ENCODE measurements around the gene WDR70.
"Not testable (repeated sequence)": the region's sequence is repeated elsewhere in the genome, so short reads cannot be mapped to it uniquely, and the experiment has no call there.

The WDR70 gene

DNA sequence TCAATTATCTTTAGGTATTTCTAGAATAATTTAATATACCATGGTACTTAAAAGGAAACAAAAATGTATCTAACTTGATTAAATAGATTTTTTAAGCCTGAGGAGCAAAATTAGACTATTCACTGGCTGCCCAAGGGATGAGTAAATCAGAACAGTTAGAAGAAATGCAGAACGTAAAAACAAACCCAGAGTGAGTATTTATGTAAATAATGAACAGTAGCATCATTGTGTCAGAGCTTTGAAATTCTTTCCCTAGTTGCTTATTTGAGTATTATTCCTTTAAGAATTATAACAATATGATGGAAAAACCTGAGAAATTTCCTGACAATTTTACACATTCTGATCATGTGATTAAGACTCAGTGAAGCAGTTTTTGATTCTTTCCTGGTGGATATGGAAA is 259.8 kb downstream of the WDR70 start:
- H3K36me3 ChIP-seq (ENCODE audit: control insufficient read depth, insufficient read depth, low read length), result no peaks in the 10 kb centered on the region
- H3K9me3 ChIP-seq (ENCODE audit: control insufficient read depth, insufficient read depth, low read depth, low read length), result no peaks in the 10 kb centered on the region
- H3K4me3 ChIP-seq (ENCODE audit: low read depth, low read length), result no peak overlapping the region
- no peaks in the 10 kb centered on the region for H3K27me3 ChIP-seq (ENCODE audit: control insufficient read depth, insufficient read depth, low read length)
- H3K4me1 ChIP-seq (ENCODE audit: control insufficient read depth, insufficient read depth, low read length), result no peaks in the 10 kb centered on the region
- H3K9ac ChIP-seq (ENCODE audit: low read length), result no peak overlapping the region
- no peak overlapping the region for H3K27ac ChIP-seq (ENCODE audit: low read depth, low read length)

DNA sequence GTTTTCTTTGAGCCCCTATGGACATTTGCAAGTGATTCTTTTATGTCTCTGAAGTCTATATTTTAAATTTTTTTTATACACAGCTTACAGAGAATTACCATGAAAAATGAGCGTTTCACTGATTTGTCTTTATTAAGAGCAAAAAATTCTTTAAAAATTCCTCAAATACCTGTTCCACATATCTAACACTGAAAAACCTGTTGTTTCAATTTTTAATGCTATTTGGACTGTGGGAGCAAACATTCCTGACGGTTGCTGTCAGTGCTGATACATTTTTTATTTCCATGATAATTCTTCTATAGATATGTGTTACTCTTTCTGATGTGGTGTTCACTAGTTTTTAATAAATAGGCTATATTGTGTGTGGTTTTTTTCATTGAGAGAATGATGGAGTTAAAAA is 261.0 kb downstream of the WDR70 start:
- H3K27me3 ChIP-seq (ENCODE audit: control insufficient read depth, insufficient read depth, low read length), result no peaks in the 10 kb centered on the region
- no peaks in the 10 kb centered on the region for H3K9me3 ChIP-seq (ENCODE audit: control insufficient read depth, insufficient read depth, low read depth, low read length)
- no peaks in the 10 kb centered on the region for H3K36me3 ChIP-seq (ENCODE audit: control insufficient read depth, insufficient read depth, low read length)
- H3K4me3 ChIP-seq (ENCODE audit: low read depth, low read length), result no peak overlapping the region
- no peak overlapping the region for H3K9ac ChIP-seq (ENCODE audit: low read length)
- H3K27ac ChIP-seq (ENCODE audit: low read depth, low read length), result no peak overlapping the region
- no peaks in the 10 kb centered on the region for H3K4me1 ChIP-seq (ENCODE audit: control insufficient read depth, insufficient read depth, low read length)

DNA sequence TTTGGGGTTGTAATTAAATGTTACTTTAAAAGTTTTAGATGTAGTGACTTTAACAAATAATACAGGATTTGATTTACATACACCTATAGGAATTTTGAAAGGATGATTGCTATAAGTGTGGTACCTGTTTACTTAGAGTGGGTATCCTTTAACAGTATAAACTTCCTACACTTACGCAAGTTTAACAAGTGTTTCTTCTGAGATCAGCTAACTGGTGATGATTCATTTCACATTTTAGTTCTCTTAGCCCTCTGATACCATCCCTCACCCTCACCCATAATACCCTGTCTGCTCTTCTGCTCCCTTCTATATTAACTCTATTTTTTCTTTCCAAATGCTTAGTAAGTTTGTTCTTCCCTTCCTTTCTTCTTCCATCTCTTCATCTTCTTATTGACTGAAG is 262.8 kb downstream of the WDR70 start:
- no peaks in the 10 kb centered on the region for H3K27me3 ChIP-seq (ENCODE audit: control insufficient read depth, insufficient read depth, low read length)
- H3K9ac ChIP-seq (ENCODE audit: low read length), result no peak overlapping the region
- no peaks in the 10 kb centered on the region for H3K4me1 ChIP-seq (ENCODE audit: control insufficient read depth, insufficient read depth, low read length)
- no peak overlapping the region for H3K4me3 ChIP-seq (ENCODE audit: low read depth, low read length)
- H3K27ac ChIP-seq (ENCODE audit: low read depth, low read length), result no peak overlapping the region
- no peaks in the 10 kb centered on the region for H3K36me3 ChIP-seq (ENCODE audit: control insufficient read depth, insufficient read depth, low read length)
- H3K9me3 ChIP-seq (ENCODE audit: control insufficient read depth, insufficient read depth, low read depth, low read length), result no peaks in the 10 kb centered on the region

DNA sequence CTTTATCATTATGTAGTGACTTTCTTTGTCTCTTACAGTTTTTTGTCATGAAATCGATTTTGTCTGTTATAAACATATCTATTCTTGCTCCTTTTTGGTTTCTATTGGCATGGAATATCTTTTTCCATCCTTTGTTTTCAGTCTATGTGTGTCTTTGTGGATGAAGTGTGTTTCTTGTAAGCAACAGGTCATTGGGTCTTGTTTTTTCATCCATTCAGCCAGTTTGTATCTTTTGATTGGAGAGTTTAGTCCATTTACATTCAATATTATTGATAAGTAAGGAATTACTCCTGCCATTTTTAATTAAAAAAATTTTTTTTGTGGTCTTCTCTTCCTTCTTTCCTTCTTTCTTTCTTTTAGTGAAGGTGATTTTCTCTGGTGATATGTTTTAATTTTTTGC is 266.6 kb downstream of the WDR70 start:
- no peak overlapping the region for H3K9ac ChIP-seq (ENCODE audit: low read length)
- H3K9me3 ChIP-seq (ENCODE audit: control insufficient read depth, insufficient read depth, low read depth, low read length), result peaks cover 2% of the 10 kb centered on the region; the same call in 1 of the 2 replicates

DNA sequence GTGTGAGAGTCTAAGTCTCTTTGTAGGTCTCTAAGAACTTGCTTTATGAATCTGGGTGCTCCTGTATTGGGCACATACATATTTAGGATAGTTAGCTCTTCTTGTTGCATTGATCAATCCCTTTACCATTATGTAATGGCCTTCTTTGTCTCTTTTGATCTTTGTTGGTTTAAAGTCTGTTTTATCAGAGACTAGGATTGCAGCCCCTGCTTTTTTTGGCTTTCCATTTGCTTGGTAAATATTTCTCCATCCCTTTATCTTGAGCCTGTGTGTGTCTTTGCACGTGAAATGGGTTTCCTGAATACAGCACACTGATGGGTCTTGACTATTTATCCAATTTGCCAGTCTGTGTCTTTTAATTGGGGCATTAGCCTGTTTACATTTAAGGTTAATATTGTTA is 275.4 kb downstream of the WDR70 start:
- H3K9me3 ChIP-seq (ENCODE audit: control insufficient read depth, insufficient read depth, low read depth, low read length); H3K4me3 ChIP-seq (ENCODE audit: low read depth, low read length); H3K9ac ChIP-seq (ENCODE audit: low read length); H3K36me3 ChIP-seq (ENCODE audit: control insufficient read depth, insufficient read depth, low read length); H3K27me3 ChIP-seq (ENCODE audit: control insufficient read depth, insufficient read depth, low read length); H3K4me1 ChIP-seq (ENCODE audit: control insufficient read depth, insufficient read depth, low read length); H3K27ac ChIP-seq (ENCODE audit: low read depth, low read length): not testable (repeated sequence)

More for the DNA sequence above, 266.6 kb downstream of the WDR70 start:
- Histone ChIP-seq H3K4me1 (ENCODE audit: control insufficient read depth, insufficient read depth, low read length) (no peaks in the 10 kb centered on the region), H3K4me3 (ENCODE audit: low read depth, low read length) (no peak overlapping the region), H3K27me3 (ENCODE audit: control insufficient read depth, insufficient read depth, low read length) (no peaks in the 10 kb centered on the region), H3K27ac (ENCODE audit: low read depth, low read length) (no peak overlapping the region), H3K36me3 (ENCODE audit: control insufficient read depth, insufficient read depth, low read length) (no peaks in the 10 kb centered on the region)

DNA sequence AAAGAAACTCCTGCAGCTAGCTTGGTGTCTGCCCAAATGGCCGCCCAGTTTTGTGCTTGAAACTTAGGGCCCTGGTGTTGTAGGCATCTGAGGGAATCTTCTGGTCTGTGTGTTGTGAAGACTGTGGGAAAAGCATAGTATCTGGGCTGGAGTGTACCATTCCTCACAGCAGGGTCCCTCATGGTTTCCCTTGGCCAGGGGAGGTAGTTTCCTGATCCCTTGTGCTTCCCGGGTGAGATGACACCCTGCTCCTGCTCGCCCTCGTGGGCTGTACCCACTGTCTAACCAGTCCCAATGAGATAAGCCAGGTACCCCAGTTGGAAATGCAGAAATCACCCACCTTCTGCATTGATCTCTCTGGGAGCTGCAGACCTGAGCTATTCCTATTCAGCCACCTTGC is 277.9 kb downstream of the WDR70 start:
- no peak overlapping the region for H3K27ac ChIP-seq (ENCODE audit: low read depth, low read length)

DNA sequence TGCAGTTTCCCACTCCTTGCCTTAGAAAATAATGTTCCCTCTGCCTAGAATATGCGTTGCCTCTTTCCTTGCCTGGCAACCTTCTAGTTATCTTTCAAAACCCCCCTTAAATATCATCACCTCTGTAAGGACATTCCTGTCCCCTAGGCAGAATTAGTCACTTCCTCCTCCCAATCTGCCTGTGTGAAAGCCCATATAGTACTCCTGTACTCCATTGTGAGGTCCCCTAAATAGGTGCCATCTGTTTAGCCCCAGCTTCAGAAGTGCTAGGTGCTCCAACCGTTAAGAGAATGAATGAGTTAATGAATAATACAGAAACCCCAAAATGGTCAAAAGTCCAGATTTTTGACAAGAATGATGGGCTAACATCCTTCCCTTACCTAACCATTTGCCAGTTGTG is 279.3 kb downstream of the WDR70 start:
- Histone ChIP-seq H3K4me3 (ENCODE audit: low read depth, low read length) (no peak overlapping the region), H3K9me3 (ENCODE audit: control insufficient read depth, insufficient read depth, low read depth, low read length) (no peaks in the 10 kb centered on the region), H3K27ac (ENCODE audit: low read depth, low read length) (no peak overlapping the region), H3K9ac (ENCODE audit: low read length) (no peak overlapping the region), H3K4me1 (ENCODE audit: control insufficient read depth, insufficient read depth, low read length) (peaks cover 9% of the 10 kb centered on the region), H3K27me3 (ENCODE audit: control insufficient read depth, insufficient read depth, low read length) (no peaks in the 10 kb centered on the region), H3K36me3 (ENCODE audit: control insufficient read depth, insufficient read depth, low read length) (no peaks in the 10 kb centered on the region)

More for the DNA sequence above, 277.9 kb downstream of the WDR70 start:
- peaks cover 2% of the 10 kb centered on the region; the same call in 1 of the 2 replicates for H3K9me3 ChIP-seq (ENCODE audit: control insufficient read depth, insufficient read depth, low read depth, low read length)
- H3K27me3 ChIP-seq (ENCODE audit: control insufficient read depth, insufficient read depth, low read length), result no peaks in the 10 kb centered on the region
- no peak overlapping the region for H3K9ac ChIP-seq (ENCODE audit: low read length)
- H3K36me3 ChIP-seq (ENCODE audit: control insufficient read depth, insufficient read depth, low read length), result no peaks in the 10 kb centered on the region
- H3K4me1 ChIP-seq (ENCODE audit: control insufficient read depth, insufficient read depth, low read length), result peaks cover 7% of the 10 kb centered on the region; the same call in 1 of the 2 replicates
- H3K4me3 ChIP-seq (ENCODE audit: low read depth, low read length), result no peak overlapping the region

DNA sequence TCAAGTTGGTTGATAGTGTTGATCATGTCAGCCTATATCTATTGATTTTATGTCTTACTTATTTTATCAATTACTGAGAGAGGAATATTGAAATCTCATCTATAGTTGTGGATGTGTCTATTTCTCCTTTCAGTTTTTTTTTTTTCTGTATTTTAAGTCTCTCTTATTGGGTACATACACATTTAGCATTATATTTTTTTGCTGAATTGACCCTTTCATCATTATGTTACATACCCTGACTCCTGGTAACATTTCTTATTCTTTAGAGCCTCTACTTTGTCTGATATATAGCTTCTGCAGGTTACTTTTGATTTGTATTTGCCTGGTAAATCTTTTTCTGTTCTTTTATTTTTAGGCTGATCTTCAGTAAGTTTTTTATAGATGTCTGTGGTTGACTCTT is 281.2 kb downstream of the WDR70 start:
- Histone ChIP-seq H3K27me3 (ENCODE audit: control insufficient read depth, insufficient read depth, low read length) (no peaks in the 10 kb centered on the region), H3K27ac (ENCODE audit: low read depth, low read length) (no peak overlapping the region), H3K36me3 (ENCODE audit: control insufficient read depth, insufficient read depth, low read length) (no peaks in the 10 kb centered on the region), H3K4me1 (ENCODE audit: control insufficient read depth, insufficient read depth, low read length) (peaks cover 12% of the 10 kb centered on the region), H3K9me3 (ENCODE audit: control insufficient read depth, insufficient read depth, low read depth, low read length) (no peaks in the 10 kb centered on the region), H3K4me3 (ENCODE audit: low read depth, low read length) (no peak overlapping the region), H3K9ac (ENCODE audit: low read length) (no peak overlapping the region)

DNA sequence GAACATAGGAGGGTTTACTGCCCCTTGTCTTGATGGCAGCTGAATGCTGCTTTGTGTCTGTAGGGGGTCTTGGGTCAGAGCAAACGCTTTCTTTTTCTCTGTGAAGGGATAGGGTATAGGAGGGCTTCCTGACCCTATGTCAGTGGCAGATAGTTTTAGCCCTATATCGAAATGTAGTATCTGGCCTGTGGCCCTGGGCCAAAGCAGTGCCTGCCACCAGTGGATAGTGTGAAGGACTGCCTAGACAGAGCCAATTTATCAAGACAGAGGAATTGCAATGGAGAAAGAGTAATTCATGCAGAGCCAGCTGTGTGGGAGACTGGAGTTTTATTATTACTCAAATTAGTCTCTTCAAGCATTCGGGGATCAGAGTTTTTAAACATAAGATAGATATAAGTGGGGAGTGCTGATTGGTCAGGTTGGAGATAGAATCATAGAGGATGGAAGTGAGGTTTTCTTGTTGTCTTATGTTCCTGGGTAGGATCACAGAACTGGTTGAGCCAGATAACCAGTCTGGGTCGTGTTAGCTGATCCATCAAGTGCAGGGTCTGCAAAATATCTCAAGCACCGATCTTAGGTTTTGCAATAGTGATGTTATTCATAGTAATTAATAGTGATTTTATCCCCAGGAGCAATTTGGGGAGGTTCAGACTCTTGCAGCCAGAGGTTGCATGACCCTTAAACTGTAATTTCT is 282.3 kb downstream of the WDR70 start:
- Histone ChIP-seq H3K9me3 (ENCODE audit: control insufficient read depth, insufficient read depth, low read depth, low read length) (no peaks in the 10 kb centered on the region), H3K36me3 (ENCODE audit: control insufficient read depth, insufficient read depth, low read length) (no peaks in the 10 kb centered on the region), H3K9ac (ENCODE audit: low read length) (no peak overlapping the region), H3K27me3 (ENCODE audit: control insufficient read depth, insufficient read depth, low read length) (no peaks in the 10 kb centered on the region), H3K4me3 (ENCODE audit: low read depth, low read length) (no peak overlapping the region), H3K4me1 (ENCODE audit: control insufficient read depth, insufficient read depth, low read length) (peaks cover 12% of the 10 kb centered on the region), H3K27ac (ENCODE audit: low read depth, low read length) (no peak overlapping the region)

DNA sequence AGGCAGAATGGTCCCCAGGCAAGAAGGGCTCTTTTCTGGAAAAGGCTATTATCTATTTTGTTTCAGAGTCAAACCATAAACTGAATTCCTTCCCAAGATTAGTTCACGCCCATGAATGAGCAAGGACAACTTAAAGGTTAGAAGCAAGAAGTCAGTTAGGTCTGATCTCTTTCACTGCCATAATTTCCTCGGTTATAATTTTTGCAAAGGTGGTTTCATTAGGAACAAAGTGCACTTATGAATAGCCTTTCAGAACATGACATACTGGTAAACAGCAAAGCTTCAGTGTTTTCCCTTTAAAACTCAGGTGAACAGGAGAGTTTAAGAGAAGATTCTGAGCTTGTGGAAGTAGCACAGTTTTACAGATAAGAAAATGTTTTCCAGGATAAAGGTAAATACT is 282.8 kb downstream of the WDR70 start:
- Histone ChIP-seq H3K4me3 (ENCODE audit: low read depth, low read length) (no peak overlapping the region), H3K4me1 (ENCODE audit: control insufficient read depth, insufficient read depth, low read length) (peaks cover 12% of the 10 kb centered on the region), H3K27me3 (ENCODE audit: control insufficient read depth, insufficient read depth, low read length) (no peaks in the 10 kb centered on the region), H3K9ac (ENCODE audit: low read length) (no peak overlapping the region), H3K36me3 (ENCODE audit: control insufficient read depth, insufficient read depth, low read length) (no peaks in the 10 kb centered on the region), H3K9me3 (ENCODE audit: control insufficient read depth, insufficient read depth, low read depth, low read length) (no peaks in the 10 kb centered on the region), H3K27ac (ENCODE audit: low read depth, low read length) (no peak overlapping the region)

DNA sequence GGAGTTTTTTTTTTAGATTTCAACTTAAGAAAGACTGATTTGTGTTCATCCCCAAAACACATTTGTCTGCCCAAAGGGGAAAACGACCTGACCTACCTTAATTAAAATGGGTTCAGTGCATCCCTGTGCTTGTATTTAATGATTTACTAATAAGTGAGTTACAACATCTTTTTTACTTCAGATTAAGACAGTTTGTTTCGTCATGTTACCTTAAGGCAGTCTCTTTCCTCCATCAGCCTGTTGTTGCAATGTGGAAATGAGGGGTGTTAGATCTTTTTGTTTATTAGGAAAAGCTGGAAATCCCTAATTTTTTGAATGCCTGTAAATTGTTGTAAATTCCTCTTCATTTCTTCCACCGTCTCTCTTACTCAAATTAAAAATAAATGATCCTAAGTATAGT is 283.2 kb downstream of the WDR70 start:
- H3K27me3 ChIP-seq (ENCODE audit: control insufficient read depth, insufficient read depth, low read length), result no peaks in the 10 kb centered on the region
- H3K36me3 ChIP-seq (ENCODE audit: control insufficient read depth, insufficient read depth, low read length), result no peaks in the 10 kb centered on the region
- no peak overlapping the region for H3K4me3 ChIP-seq (ENCODE audit: low read depth, low read length)
- no peak overlapping the region for H3K27ac ChIP-seq (ENCODE audit: low read depth, low read length)
- no peaks in the 10 kb centered on the region for H3K9me3 ChIP-seq (ENCODE audit: control insufficient read depth, insufficient read depth, low read depth, low read length)
- no peak overlapping the region for H3K9ac ChIP-seq (ENCODE audit: low read length)
- H3K4me1 ChIP-seq (ENCODE audit: control insufficient read depth, insufficient read depth, low read length), result peaks cover 12% of the 10 kb centered on the region
